ENCODE results near the gene HS6ST3.

HS6ST3 gene

GRCh38 chr13:96342286-96342685 is 252.4 kb downstream of the HS6ST3 start:
- no peak for DNase-seq

GRCh38 chr13:96342852-96343465 is 253.1 kb downstream of the HS6ST3 start:
- no peak for DNase-seq

- DNase-seq = no peak
These were observed 257.0 kb downstream of the HS6ST3 start for GRCh38 chr13:96346921-96347320.

GRCh38 chr13:96373597-96373996 is 283.7 kb downstream of the HS6ST3 start:
- DNase-seq = no peak

- no peak for DNase-seq
These were observed 287.9 kb downstream of the HS6ST3 start for GRCh38 chr13:96377835-96378234.

- no peak for DNase-seq
These were observed 290.1 kb downstream of the HS6ST3 start for GRCh38 chr13:96379967-96380366.

GRCh38 chr13:96381681-96382080 is 291.8 kb downstream of the HS6ST3 start:
- DNase-seq = no peak

GRCh38 chr13:96388598-96388997 is 298.7 kb downstream of the HS6ST3 start:
- no peak for DNase-seq

GRCh38 chr13:96391606-96392005 is 301.7 kb downstream of the HS6ST3 start:
- DNase-seq = no peak

GRCh38 chr13:96397807-96398206 is 307.9 kb downstream of the HS6ST3 start:
- DNase-seq = no peak

- DNase-seq = no peak
These were observed 308.6 kb downstream of the HS6ST3 start for GRCh38 chr13:96398486-96398885.

GRCh38 chr13:96403241-96403640 is 313.3 kb downstream of the HS6ST3 start:
- DNase-seq = no peak

GRCh38 chr13:96403651-96404050 is 313.7 kb downstream of the HS6ST3 start:
- DNase-seq = no peak

GRCh38 chr13:96415831-96416385 is 326.0 kb downstream of the HS6ST3 start:
- no peak for DNase-seq

- no peak for DNase-seq
These were observed 328.2 kb downstream of the HS6ST3 start for GRCh38 chr13:96417939-96418685.

- no peak for DNase-seq
These were observed 331.4 kb downstream of the HS6ST3 start for GRCh38 chr13:96421314-96421713.

- DNase-seq = no peak
These were observed 332.1 kb downstream of the HS6ST3 start for GRCh38 chr13:96422002-96422401.

GRCh38 chr13:96426167-96426566 is 336.3 kb downstream of the HS6ST3 start:
- DNase-seq = no peak

- no peak for DNase-seq
These were observed 339.0 kb downstream of the HS6ST3 start for GRCh38 chr13:96428911-96429310.

GRCh38 chr13:96431044-96431581 is 341.2 kb downstream of the HS6ST3 start:
- DNase-seq = no peak

GRCh38 chr13:96444676-96445075 is 354.8 kb downstream of the HS6ST3 start:
- no peak for DNase-seq

GRCh38 chr13:96449920-96450319 is 360.0 kb downstream of the HS6ST3 start:
- DNase-seq = no peak

- no peak for DNase-seq
These were observed 360.6 kb downstream of the HS6ST3 start for GRCh38 chr13:96450326-96451020.

Measured in fibroblast of skin of scalp (primary cell).